ENCODE data around the gene SURF6. TPM values are rescaled to one million over a fixed set of nuclear protein-coding genes. Genes with fewer than 3 reads are reported as not detected.

The SURF6 gene
- total RNA-seq, 1 experiment from 2014 or later, result 32.4 TPM

DNA sequence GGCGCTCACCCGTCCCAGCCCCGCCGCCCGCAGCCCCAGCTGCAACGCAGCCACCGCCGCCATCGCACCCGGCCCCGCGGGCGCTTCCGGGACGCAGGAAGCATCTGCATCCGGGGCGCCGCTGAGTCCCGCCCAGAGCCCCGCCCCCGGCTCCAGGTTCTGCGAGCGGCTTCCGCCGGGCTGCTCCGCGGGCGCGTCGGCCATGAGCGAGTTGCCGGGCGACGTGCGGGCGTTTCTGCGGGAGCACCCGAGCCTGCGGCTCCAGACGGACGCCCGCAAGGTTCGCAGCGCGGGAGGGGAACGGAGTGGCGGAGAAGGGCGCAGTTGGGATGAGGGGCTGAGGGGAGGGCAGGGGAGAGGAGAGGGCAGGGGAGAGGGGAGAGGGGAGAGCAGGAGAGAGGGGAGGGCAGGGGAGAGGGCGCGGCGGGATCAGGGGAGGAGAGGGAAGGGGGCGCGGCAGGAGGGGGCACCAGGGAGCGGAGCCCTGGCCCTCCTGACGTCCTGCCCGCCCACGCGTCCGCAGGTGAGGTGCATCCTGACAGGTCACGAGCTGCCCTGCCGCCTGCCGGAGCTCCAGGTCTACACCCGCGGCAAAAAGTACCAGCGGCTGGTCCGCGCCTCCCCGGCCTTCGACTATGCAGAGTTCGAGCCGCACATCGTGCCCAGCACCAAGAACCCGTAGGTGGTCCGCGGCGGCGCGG, 20.6 kb upstream of the SURF6 start, which contains the start of the genes SURF1 and SURF2:
Gene SURF1, minus strand, starts transcription at position 97 of the 701 bp plus-strand sequence. Its CDS starts 34 bp downstream, at position 63.
Gene SURF2, plus strand, starts transcription at position 160 of the 701 bp plus-strand sequence. Its CDS starts 43 bp downstream, at position 203.
- Mint-ChIP-seq H3K4me1 (ENCODE audit: low read depth, unreplicated experiment) (peaks cover 20% of the 10 kb centered on the region), H3K36me3 (ENCODE audit: insufficient read depth, unreplicated experiment) (peaks cover 93% of the 10 kb centered on the region), H3K27me3 (ENCODE audit: insufficient read depth, unreplicated experiment) (no peaks in the 10 kb centered on the region), H3K4me3 (ENCODE audit: unreplicated experiment) (peak within 1 kb of the TSS; percentile 86), H3K9me3 (ENCODE audit: unreplicated experiment) (no peaks in the 10 kb centered on the region), H3K27ac (ENCODE audit: unreplicated experiment) (peak within 1 kb of the TSS; percentile 88)
- POLR2A ChIA-PET, result interaction anchor here (0.6 to 1.5 kb wide), 3 partner anchors 8 to 103 kb away, joined by 3 to 13 read pairs (median 5); partner anchors contain the start of genes MED22, RPL7A and SURF6
- intact Hi-C loops (cut with micrococcal nuclease; ENCODE audit: unreplicated experiment), result loop anchor here (2.0 kb wide), 2 partner anchors 20 to 38 kb away; partner anchors contain the start of genes STKLD1 and SURF4
- Histone ChIP-seq H3K4me1 (peaks cover 14% of the 10 kb centered on the region), H3K4me3 (ENCODE audit: low read depth, low read length) (peak within 1 kb of the TSS; percentile 62), H3K9me3 (no peaks in the 10 kb centered on the region), H3K36me3 (ENCODE audit: control insufficient read depth, insufficient read depth, low read length) (peaks cover 7% of the 10 kb centered on the region), H3K27me3 (replicated peaks; ENCODE audit: control insufficient read depth, insufficient read depth, low read length) (no peaks in the 10 kb centered on the region)
- no TSS peak for BruUV-seq (replicated peaks)
- TF ChIP-seq, protein P1, sequence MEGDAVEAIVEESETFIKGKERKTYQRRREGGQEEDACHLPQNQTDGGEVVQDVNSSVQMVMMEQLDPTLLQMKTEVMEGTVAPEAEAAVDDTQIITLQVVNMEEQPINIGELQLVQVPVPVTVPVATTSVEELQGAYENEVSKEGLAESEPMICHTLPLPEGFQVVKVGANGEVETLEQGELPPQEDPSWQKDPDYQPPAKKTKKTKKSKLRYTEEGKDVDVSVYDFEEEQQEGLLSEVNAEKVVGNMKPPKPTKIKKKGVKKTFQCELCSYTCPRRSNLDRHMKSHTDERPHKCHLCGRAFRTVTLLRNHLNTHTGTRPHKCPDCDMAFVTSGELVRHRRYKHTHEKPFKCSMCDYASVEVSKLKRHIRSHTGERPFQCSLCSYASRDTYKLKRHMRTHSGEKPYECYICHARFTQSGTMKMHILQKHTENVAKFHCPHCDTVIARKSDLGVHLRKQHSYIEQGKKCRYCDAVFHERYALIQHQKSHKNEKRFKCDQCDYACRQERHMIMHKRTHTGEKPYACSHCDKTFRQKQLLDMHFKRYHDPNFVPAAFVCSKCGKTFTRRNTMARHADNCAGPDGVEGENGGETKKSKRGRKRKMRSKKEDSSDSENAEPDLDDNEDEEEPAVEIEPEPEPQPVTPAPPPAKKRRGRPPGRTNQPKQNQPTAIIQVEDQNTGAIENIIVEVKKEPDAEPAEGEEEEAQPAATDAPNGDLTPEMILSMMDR (IDR thresholded peaks at IDR 0.05; ENCODE audit: insufficient read depth in 1 of 2, low read depth in 1 of 2, low read length in 1 of 2, severe bottlenecking in 1 of 2, unreplicated experiment in 1 of 2), result peak in 1 of 2 experiments; percentile 52
- peak; percentile 86 to 93 for DNase-seq
- CTCF ChIA-PET, result interaction anchor here (0.6 to 1.8 kb wide), 14 partner anchors 9 to 782 kb away, joined by 3 to 9 read pairs (median 3); partner anchors contain the start of genes MED22 and RPL7A

DNA sequence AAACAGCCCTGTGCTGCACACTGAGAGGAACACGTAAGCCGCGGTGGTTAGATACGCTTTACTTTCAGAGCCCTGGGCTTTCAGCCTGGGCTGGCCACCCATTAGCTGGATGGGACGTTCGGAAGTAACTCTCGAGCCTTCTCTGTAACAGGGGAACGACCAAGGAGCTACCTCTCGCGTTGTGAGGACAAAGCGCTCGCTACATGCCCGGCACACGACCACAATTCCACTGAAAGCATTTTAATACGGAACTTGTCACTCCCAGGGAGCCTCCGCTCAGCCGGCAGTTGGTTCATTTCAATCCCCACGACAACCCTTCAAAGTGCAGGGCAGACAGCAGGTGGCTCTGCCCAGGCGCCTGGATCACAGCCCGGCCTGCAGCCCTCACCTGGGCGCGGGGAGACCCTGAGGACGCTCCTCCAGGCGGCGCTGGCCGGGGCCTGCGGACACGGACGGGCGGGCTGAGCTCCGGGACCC, 19.9 kb upstream of the SURF6 start:
- H3K36me3 ChIP-seq (ENCODE audit: control insufficient read depth, insufficient read depth, low read length), result peaks cover 7% of the 10 kb centered on the region
- Mint-ChIP-seq H3K9me3 (ENCODE audit: unreplicated experiment) (no peaks in the 10 kb centered on the region), H3K4me1 (ENCODE audit: low read depth, unreplicated experiment) (peaks cover 20% of the 10 kb centered on the region), H3K27me3 (ENCODE audit: insufficient read depth, unreplicated experiment) (no peaks in the 10 kb centered on the region), H3K4me3 (ENCODE audit: unreplicated experiment) (peak overlapping the region; percentile 86), H3K27ac (ENCODE audit: unreplicated experiment) (peak overlapping the region; percentile 88), H3K36me3 (ENCODE audit: insufficient read depth, unreplicated experiment) (peaks cover 93% of the 10 kb centered on the region)
- intact Hi-C loops (cut with micrococcal nuclease; ENCODE audit: unreplicated experiment), result loop anchor here (2.0 kb wide), 2 partner anchors 21 to 39 kb away; partner anchors contain the start of genes STKLD1 and SURF4
- H3K4me1 ChIP-seq, result peaks cover 14% of the 10 kb centered on the region
- H3K9me3 ChIP-seq, result no peaks in the 10 kb centered on the region
- H3K27me3 ChIP-seq (replicated peaks; ENCODE audit: control insufficient read depth, insufficient read depth, low read length), result no peaks in the 10 kb centered on the region
- POLR2A ChIA-PET, result interaction anchor here (1.5 kb wide), 1 partner anchor 8 kb away, joined by 13 read pairs; the partner anchor contains the start of genes MED22 and RPL7A
- H3K4me3 ChIP-seq (ENCODE audit: low read depth, low read length), result peak overlapping the region; percentile 62
- TF ChIP-seq, protein P1 (IDR thresholded peaks at IDR 0.05; ENCODE audit: insufficient read depth in 1 of 2, low read depth in 1 of 2, low read length in 1 of 2, severe bottlenecking in 1 of 2, unreplicated experiment in 1 of 2), result no peak
- DNase-seq, result no peak
- CTCF ChIA-PET, result interaction anchor here (0.6 to 1.8 kb wide), 6 partner anchors 8 to 783 kb away, joined by 3 to 9 read pairs (median 4); partner anchors contain the start of genes MED22 and RPL7A
- TSS peak; percentile 28 for BruUV-seq (replicated peaks)

DNA sequence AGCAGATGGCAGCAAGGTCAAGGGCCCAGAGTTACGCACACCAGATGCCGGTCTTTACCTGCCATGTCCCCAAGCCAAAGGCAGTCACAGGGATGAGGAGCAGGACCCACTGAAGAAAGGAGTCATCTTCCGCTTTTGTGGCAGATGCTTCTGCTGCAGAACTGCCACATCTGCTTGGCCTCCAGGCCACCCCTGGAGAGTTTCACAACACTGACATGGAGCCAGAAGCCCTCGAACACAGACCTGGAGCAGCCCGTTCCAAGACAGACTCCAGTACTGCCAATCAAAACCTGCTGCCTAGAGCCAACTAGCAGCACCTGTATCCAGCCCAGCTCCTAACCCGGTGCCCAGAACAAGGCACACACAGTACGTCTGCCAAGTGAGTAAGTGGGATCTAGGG, 18.8 kb upstream of the SURF6 start:
- Histone ChIP-seq H3K27me3 (replicated peaks; ENCODE audit: control insufficient read depth, insufficient read depth, low read length) (no peaks in the 10 kb centered on the region), H3K36me3 (ENCODE audit: control insufficient read depth, insufficient read depth, low read length) (peaks cover 13% of the 10 kb centered on the region), H3K4me1 (peaks cover 15% of the 10 kb centered on the region), H3K4me3 (ENCODE audit: low read depth, low read length) (no peak overlapping the region), H3K9me3 (no peaks in the 10 kb centered on the region)
- POLR2A ChIA-PET, result no interaction called here
- no peak overlapping the region for H3K27ac Mint-ChIP-seq (ENCODE audit: unreplicated experiment)
- TF ChIP-seq, protein P1 (IDR thresholded peaks at IDR 0.05; ENCODE audit: insufficient read depth in 1 of 2, low read depth in 1 of 2, low read length in 1 of 2, severe bottlenecking in 1 of 2, unreplicated experiment in 1 of 2), result no peak
- CTCF ChIA-PET, result no interaction called here
- no peak for DNase-seq
- BruUV-seq (replicated peaks), result no TSS peak
- peaks cover 13% of the 10 kb centered on the region for H3K4me1 Mint-ChIP-seq (ENCODE audit: low read depth, unreplicated experiment)
- H3K9me3 Mint-ChIP-seq (ENCODE audit: unreplicated experiment), result no peaks in the 10 kb centered on the region
- intact Hi-C loops (cut with micrococcal nuclease; ENCODE audit: unreplicated experiment), result no loop called here
- peaks cover 94% of the 10 kb centered on the region for H3K36me3 Mint-ChIP-seq (ENCODE audit: insufficient read depth, unreplicated experiment)
- H3K4me3 Mint-ChIP-seq (ENCODE audit: unreplicated experiment), result peak overlapping the region; percentile 86
- no peaks in the 10 kb centered on the region for H3K27me3 Mint-ChIP-seq (ENCODE audit: insufficient read depth, unreplicated experiment)
